Ammon's horn (tissue), 1 donor: Measurements from ENCODE around the gene CERCAM.

Experiments used
- DNase-seq: peaks from one replicate; pipeline ENCODE4 v3.0.0-alpha.2; 2016; ENCODE audit warnings: low spot score

Gene CERCAM, protein sequence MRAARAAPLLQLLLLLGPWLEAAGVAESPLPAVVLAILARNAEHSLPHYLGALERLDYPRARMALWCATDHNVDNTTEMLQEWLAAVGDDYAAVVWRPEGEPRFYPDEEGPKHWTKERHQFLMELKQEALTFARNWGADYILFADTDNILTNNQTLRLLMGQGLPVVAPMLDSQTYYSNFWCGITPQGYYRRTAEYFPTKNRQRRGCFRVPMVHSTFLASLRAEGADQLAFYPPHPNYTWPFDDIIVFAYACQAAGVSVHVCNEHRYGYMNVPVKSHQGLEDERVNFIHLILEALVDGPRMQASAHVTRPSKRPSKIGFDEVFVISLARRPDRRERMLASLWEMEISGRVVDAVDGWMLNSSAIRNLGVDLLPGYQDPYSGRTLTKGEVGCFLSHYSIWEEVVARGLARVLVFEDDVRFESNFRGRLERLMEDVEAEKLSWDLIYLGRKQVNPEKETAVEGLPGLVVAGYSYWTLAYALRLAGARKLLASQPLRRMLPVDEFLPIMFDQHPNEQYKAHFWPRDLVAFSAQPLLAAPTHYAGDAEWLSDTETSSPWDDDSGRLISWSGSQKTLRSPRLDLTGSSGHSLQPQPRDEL

GRCh38 chr9:128420651-128421481, at the start of gene CERCAM:
Gene CERCAM (plus strand): TSS chr9:128420857. CDS start chr9:128420878, 21 bp downstream.
- no peak for DNase-seq

- no peak for DNase-seq
Measured at GRCh38 chr9:128371630-128372117, 49.0 kb upstream of the CERCAM start.

GRCh38 chr9:128372188-128372641, 48.4 kb upstream of the CERCAM start:
- peak; percentile 82 for DNase-seq

DNA sequence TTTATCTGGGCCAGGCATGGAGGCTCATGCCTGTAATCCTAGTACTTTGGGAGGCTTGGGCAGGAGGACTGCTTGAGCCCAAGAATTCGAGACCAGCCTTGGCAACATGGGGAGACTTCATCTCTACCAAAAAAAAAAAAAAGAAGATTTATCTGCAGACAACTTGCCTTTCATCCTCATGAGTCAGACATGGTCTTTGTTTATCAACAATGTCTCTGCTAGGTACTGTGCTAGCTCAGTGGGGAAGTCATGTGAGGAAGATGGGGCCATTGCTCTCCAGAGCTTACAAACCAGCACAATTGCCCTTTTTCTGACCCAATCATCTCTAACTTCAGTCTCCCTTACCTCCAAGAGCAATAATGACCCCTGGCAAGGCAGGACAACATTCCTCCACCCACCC, 47.9 kb upstream of the CERCAM start:
- no peak for DNase-seq

DNA sequence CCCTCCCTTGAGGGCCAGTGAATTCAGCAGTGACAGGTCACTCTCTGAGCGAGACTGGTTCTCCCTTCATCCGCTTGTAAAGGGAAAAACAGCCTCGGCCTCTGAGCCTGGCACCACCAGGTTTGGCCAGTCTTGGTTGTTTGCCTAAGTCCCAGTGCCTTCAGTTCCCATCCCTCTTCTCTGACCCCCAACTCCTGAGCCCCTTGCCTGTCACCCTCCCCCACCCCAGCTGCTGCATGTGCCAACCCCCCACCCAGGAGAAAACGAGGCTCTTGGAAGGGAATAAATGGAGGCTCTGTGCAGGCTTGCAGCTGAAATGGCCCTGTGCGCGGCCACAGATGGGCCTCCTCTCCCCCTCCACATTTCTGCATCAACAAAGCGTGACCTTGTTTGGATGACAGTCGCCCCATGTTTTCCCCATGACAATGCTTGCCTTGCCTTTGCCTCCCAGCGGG, 46.4 kb upstream of the CERCAM start:
- peak; percentile 96 for DNase-seq

GRCh38 chr9:128375865-128376264, 44.8 kb upstream of the CERCAM start:
- DNase-seq: no peak

DNA sequence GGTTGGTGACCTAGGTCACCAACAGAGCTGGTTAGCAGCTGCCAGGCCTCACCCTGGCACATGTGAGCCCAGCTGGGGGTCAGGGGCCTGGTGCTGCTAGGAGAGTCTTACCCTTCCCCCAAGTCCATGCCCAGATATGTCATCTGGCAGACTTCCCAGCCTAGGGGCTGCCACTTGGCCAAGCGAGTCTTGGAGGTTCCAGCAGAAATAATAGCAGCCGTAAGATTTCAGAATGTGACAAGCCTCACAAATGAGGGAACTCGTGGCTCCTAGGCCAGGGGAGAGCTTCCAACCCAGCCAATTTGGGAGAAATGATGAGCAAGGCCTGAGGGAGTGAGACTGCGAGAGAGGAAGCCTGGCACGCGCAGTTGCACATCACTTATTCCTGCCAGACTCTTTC, 38.4 kb upstream of the CERCAM start:
- peak; percentile 66 for DNase-seq

DNA sequence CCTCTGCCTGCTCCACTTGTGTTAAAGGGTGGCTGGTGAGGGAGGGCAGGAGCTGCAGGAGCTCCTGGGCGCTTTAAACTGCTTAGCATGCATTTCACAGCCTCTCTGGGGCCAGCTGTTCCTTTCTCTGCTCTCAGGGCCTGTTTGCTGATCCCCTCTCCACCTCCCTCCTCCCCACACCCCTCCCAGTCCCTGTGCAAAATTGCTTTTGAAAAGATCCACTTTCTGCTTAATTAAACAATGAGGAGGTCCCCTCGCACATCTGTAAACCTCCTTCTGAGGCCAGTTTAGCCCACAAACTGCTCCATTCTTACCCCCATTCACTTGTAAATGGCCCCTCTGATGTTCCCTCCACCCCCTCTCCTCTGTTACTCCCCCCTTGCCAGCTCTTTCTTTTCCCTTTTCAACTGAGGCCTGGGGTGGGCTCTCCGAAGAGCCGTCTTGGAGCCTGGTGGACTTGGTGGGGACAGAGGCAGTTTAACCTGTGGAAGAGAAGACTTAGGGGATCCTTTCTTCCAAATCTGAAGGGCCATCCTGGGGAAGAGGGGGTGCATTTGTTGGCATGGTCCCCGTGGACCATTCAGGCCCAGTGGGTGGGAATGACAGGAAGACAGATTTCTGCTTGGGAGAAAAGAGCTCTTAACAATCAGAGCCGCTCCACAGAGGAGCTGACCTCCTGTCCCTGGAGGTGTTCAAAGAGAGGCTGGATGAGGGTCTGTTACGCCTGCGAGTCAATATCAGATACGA, 37.5 kb upstream of the CERCAM start:
- peak; percentile 90 for DNase-seq

DNA sequence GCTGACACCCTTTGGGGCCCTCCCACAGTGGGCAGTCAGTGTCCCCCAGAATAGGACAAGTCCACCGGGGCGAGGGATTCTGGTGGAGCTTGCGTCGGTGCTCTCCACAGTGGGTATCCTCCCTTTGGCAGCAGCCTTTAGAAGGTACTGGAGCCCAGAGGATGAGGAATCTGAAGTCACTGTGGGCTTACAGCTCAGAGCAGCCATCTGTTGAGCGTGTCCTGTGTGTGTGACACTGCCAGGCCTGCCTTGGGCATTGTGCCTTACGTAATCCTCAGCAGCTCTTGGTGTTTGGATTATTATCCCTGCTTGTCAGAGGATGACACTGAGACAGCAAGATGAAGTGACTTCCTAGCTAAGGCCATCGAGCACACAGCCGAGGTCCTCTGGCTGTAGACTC, 36.9 kb upstream of the CERCAM start:
- DNase-seq: peak; percentile 92

DNA sequence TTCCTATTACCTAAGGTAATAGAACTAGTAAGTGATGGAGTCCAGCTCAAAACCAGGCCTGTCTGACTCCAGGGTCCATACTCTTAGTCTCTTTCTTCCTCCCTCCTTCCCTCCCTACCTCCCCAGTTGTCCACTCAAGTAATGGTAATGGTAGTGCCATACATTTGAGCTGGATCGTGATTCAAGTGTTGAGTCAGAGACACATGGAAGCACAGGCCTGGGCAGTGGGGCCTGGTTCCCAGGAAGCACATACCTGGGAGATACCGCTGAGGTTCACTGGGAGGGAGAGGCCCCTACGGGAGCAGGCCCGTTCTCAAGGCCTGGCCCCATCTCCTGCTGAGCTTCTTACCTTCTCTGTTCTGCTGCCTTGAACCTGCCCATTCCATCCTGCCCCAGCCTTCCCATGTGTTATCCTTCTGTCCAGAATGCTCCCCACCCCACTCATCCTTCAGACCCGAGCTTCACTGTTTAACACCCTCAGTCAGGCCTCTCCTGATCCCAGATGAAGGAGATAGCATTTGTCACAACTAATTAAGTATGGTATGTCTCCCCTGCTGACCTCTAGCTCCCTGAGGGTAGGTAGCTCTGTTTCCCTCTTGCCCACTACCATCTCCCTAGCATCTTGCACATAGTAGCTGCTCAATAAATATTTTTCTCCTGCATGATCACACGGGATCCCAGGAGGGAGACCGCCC, 35.7 kb upstream of the CERCAM start:
- DNase-seq: no peak

DNA sequence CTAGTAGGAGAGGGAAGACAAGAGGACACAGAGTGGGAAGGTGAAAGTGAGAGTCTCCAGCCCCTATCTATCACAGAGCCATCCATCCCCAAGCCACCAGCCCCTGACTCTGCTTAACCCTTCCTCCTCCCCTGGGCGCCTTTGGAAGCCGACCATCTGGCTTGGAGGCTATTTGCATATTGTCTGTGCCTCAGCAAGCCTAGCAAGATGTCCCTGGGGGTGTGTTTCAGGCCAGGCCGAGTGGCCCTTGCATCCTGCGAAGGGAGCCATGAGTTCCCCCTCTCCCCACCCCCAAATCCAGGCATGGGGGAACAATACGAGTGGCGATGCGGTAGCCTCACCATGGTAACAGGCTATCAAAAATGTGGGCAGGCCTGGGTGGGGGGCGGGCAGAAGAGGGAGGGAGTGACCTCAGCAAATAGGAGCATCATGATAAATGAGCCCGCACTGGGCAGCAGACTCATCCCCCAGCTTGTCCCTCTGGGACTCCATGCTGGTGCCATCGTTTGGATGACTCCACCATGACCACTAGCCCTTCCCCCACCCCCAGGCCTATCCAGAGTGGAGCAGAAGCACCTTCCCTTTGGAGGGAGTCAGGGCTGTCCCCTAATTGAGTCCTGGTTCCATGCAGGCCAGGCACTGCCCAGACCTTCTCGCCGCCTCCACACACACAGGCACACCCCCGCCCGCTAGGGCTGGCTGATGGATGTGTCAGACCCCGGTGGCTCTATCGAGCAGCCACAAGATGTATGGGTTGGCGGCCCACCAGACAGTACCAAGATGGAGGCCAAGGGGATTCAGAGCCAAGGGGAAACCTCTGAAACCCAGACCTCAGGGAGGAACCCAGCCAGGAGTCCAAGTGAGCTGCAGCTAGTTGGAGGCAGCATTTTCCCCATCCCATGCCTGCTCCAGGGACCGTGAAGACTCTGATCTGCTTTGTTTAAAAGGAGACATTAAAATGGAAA, 34.9 kb upstream of the CERCAM start:
- no peak for DNase-seq

GRCh38 chr9:128388150-128388549, 32.5 kb upstream of the CERCAM start:
- no peak for DNase-seq

GRCh38 chr9:128389395-128390149, 31.1 kb upstream of the CERCAM start:
- peak; percentile 35 for DNase-seq

- DNase-seq: no peak
Measured at GRCh38 chr9:128390150-128390812, 30.4 kb upstream of the CERCAM start.

DNA sequence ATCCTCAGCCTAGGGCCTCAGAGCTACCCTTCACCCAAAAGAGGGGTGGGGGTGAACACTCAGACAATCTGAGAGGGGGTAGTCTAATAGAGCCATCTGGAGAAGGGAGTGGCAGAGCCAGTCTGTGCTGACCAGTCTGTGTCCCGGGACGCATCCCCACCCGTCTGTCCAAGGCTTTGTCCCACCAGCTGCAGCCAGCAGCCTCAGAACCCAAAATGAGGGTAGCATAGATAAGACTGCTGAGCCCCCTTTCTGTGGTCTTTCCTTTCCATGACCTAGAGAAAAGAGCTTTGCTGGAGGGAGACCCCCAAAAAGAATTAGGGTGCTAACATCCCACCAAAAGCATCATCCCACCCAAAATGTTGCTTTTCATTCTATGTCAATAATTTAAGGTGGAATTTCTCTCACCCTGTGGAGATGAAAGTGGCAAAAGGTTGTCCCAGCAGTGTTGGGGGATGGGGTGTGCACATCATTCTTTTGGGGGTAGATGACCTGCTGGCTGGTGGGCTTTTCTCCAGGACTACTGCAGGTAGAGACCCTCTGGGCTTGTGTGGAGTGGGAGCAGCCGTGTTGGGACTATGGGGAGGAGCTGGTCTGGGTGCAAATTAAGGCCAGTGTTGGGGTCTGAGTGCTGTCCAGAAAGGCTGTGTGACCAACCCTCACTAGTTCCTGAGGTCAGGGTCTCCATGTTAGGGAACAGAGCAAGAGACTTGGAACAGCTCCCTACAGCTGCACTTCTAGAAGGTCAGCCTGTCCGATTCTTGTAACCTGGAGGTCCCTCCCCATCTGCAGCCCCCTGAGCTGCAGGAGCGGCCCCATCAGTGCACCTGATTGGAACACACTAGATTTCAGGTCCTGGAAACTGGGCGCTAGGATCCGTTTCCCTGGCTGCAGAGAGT, 29.6 kb upstream of the CERCAM start:
- peak; percentile 85 for DNase-seq

- no peak for DNase-seq
Measured at GRCh38 chr9:128391956-128392301, 28.7 kb upstream of the CERCAM start.

DNA sequence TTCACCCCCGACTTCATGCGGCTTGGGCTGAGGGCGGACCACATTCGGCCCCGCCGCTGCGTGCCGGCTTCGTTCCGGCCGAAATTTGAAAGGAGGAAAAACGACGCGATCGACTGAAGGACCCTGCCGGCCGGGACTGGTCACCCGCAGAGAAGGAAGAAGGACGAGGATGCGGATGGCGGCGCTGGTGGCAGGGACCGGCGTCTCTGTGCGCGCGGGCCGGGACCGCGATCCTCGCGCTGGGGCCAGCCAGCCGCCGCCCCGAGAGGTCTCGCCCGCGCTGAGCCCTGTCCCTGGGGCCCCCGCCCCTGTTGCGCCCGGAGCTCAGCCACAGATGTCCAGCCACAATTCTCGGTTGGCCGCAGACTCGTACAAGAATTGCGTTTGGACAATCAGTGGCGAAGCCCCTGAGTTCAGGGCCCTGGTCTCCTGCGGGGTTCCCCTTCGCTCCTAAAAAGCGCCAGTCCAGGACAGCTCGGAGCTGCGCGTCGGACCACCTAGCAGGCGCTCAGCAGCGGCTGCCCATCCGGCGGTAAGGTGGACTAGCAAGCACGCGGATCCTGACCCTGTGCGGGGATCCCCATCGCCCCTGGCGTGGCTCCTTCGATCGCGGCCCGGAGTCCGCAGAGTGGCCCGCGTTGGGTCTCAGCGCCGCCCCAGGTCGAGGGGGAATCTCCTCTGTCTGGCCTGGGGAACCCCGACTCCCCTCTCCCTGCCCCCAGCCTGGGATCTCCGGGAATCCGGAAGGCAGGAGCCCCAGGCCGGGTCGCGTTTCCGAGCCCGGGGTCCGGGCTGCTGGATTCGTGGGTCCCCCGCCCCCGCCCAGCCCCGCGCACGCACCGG, 28.1 kb upstream of the CERCAM start:
- DNase-seq: no peak
